HG03520 (cell line): ENCODE measurements around the gene ZBTB16.

Source experiments
- ATAC-seq: cut with Tn5 transposase; IDR thresholded peaks from one replicate; pipeline ENCODE4 v1.9.1; 2021; ENCODE audit warnings: mild to moderate bottlenecking, moderate library complexity; ENCODE audit not compliant: unreplicated experiment

The ZBTB16 gene

GRCh38 chr11:114129699-114130098, 70.2 kb downstream of the ZBTB16 start:
- ATAC-seq, result no peak

DNA sequence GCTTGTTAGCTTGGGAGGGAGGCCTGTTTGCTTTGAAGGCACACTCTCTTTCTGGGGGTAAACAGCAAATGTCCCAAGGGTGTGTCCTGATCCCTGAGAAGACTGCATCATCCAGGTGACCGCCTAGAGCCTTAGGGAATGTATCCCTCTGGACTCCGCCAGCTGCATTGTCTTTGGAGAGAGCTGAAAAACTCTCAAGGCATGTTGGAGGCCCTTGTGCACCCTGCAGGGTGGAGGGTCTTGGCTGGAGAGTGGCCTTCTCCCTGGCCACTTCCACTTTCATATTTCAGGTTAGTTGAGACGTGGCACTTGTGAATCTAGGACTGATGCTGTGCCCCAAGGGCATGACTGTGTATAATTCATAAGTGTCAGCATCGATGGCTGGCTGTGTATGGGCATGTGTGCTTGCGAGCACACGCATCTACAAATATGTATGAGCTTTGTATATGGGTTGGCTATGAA, 70.6 kb downstream of the ZBTB16 start:
- ATAC-seq, result no peak

DNA sequence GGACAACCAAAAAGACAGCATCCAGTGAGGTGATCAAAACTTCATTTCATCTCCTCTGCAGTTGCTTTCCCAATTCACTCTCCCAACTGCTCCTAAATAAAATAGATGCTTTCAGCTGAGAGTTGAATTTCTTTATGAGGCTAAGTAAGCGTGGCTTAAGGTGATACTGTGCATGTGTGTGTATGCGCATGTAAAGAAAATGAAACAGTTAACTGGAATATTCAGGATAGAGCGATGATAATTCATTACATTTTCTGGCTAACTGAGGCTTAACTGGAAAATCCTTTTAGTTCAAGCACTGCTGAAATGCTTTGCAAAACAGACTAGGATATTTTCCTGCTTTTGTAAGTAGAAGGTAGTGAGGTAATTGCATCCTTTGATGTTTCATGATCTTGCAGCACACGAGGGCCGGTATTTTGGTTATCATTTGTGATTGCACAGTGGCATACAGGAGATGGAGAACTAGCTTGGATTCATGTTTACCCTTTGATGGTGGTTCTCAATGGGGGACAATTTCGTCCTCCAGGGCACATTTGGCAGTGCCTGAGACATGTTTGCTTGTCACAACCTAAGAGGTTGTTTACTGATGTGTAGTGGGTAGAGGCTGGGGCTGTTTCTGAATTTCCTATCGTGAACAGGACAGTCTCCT, 71.2 kb downstream of the ZBTB16 start:
- no peak for ATAC-seq

DNA sequence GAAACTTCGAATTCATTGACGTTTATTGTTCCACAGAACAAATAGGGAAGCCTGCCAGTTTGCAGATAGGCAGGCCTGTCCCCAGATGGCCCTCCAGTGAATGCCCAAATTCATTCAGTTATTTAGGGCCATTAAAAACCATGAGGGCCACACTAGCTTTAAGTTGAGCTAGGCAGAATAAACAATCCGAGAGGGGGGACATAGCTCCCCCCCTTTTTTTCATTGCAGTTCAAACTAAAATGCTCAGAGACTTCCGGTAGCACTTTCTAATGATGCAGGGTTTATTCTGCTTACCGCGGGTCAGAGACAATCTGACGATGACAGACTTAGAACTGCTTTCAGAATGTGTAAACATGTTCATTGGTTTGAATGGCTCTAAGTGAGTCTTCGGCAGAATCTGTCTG, 72.0 kb downstream of the ZBTB16 start:
- no peak for ATAC-seq

- ATAC-seq, result no peak
Observed at GRCh38 chr11:114132417-114132816, 72.9 kb downstream of the ZBTB16 start.

- ATAC-seq, result no peak
Observed at GRCh38 chr11:114132944-114133394, 73.5 kb downstream of the ZBTB16 start.

DNA sequence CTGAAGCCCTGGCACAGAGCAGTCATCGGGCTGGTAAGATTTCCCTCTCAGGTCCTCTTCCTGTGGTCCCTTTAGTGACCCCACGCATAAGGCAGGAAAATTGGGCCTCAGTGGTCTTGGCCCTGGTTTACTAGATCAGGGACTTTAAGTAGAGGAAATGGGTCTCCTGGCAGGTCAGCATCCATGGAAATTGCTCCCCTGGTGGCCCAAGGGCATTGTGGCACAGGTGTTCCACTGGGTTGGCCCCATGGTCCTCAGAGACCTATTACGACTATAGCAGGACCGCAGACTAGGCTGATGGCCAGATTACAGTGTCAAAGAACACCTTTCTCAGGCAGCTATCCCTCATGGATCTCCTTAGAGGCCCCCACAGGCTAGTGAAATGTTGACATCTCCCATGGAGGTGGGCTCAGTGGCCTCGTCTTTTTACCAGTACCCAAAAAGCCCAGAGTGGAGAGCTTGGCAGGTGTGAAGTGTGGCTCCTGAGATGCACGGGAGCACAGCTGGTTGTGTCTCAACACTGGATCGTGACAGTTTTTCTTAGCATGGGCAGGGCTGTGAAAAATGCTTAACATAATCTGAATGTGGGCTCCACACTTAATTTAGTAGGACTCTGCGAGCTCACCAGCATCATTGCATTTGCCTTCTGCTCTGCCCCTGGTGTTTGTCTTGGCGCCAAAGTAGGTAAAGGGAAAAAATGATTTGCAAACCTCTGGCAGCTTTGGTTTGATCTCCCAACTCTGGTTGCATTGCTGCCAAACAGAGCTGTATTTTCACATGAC, 74.2 kb downstream of the ZBTB16 start:
- ATAC-seq, result no peak

GRCh38 chr11:114134870-114135269, 75.4 kb downstream of the ZBTB16 start:
- no peak for ATAC-seq

DNA sequence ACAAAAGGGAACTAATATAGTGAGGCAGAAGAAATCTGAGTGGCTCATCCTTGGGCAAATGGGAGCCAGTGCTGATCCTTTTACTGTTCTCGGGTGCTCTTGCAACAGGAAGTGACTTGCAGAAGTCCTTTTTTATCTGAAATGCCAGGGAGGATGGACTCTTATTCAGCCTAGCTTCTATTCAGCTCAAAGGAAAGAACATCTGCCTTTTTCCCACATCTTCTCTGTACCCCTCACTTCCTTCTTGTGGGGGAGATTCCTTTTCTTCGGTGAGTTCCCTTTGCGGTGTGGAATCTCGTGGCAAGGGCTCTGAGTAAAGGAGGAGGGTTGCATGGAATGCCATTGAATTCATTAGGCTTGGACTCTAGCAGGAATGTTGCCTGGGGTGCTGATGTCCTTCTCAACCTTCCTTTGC, 76.2 kb downstream of the ZBTB16 start:
- no peak for ATAC-seq

GRCh38 chr11:114136686-114137640, 77.5 kb downstream of the ZBTB16 start:
- no peak for ATAC-seq

GRCh38 chr11:114137838-114138237, 78.3 kb downstream of the ZBTB16 start:
- ATAC-seq, result no peak

DNA sequence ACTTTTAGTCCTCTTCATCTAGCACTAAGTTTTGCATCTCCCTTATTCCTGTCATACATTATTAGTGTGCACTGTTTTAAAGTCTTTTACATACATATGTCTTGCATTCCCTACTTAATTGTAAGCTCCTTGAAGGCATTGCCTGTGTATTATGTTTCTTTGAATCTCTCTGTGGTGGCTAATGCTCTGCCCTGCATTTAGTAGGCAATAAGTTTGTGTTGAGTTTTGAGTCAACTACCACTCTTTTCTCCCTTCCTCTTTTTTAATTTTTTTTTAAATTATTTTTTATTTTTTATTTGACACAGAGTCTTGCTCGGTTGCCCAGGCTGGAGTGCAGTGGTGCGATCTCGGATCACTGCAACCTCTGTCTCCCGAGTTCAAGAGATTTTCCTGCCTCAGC, 78.9 kb downstream of the ZBTB16 start:
- ATAC-seq, result no peak

DNA sequence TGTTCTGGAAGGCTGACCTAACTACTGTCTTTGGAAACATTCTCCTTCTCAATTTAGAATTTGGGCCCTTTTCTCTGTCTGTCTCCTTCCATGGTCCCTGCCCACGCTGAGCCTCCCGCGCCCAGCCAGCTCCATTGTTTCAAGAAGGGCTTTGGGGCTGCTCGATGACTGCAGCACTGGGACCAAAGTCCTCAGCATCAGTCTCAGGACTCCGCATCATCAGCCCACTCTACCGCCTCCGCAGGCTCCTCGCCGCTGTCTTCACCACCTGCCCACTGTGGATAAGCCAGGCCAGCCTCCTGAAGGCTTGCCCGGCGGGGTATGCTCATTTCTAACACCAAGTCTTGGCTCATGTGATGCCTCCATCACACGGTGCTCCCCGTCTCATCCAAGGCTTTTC, 81.3 kb downstream of the ZBTB16 start:
- no peak for ATAC-seq

GRCh38 chr11:114141863-114142580, 82.5 kb downstream of the ZBTB16 start:
- no peak for ATAC-seq

DNA sequence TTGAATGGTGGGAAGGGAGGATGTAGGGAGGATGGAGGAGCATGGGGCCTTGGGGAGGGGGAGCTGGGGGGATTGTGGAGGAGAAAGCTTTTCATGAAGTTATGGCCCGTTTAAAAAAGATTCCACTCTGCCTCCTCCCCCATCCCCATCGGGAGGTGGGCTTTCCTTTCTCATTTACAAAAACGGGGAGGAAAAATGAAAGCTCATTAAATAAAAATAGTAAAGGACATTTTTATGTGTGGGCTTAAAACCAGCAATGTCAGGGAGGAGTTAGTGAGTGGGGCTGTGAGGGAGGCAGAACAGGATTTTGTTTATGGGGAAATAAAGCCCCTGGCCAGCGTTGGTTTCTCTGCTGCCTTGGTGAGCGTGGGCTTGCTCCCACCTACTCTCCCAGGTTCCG, 83.2 kb downstream of the ZBTB16 start:
- no peak for ATAC-seq

DNA sequence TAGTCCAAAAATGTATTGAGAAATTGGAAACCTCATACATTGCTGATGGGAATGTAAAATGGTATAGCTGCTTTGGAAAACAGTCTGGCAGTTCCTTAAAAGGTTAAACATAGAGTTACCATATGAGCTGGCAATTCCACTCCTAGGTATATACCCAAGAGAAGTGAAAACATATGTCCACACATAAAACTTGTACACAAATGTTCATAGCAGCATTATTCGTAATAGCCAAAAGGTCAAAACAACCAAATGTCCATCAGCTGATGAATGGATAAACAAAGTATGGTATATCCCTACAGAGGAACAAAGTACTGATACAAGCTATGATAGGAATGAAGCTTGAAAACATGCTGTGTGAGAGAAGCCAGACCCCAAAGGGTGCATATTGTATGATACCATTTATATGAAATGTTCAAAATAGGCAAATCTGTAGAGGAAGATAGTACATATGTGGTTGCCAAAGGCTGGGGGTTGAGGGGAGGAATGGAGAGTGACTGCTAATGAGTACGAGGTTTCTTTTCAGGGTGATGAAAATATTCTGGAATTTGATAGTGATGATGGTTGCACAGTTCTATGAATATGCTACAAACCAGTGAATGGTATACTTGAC, 85.8 kb downstream of the ZBTB16 start:
- ATAC-seq, result no peak

DNA sequence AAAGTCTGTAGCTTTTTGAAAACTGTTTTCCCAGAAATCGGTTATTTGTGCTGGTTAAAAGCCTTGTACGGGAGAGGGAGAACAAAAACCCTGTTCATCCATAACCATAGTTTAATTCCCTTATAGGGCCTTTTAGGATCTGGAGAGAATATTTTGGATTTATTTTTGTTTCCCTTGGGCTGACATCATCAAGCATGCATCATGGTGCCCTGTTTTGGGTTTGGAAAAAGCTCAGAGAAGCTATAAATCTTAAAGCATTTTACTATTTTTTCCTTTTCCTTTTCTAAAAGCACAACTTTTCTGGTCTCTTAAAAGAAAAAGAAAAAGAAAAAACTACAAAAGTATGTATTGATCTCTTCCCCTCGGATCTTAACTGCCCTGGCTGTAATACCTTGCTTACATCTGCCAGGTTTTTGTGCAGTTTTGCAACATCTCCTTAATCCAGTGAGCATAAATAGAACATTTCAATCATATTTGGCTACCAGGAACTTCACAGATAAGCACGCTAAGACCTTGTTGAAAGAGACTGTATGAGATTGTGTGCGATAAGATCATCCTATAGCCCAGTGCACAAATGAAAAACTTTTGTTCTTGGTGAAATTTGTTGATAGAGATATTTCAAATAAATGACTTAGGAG, 88.0 kb downstream of the ZBTB16 start:
- ATAC-seq, result no peak

- no peak for ATAC-seq
Observed at GRCh38 chr11:114148013-114148382, 88.5 kb downstream of the ZBTB16 start.

DNA sequence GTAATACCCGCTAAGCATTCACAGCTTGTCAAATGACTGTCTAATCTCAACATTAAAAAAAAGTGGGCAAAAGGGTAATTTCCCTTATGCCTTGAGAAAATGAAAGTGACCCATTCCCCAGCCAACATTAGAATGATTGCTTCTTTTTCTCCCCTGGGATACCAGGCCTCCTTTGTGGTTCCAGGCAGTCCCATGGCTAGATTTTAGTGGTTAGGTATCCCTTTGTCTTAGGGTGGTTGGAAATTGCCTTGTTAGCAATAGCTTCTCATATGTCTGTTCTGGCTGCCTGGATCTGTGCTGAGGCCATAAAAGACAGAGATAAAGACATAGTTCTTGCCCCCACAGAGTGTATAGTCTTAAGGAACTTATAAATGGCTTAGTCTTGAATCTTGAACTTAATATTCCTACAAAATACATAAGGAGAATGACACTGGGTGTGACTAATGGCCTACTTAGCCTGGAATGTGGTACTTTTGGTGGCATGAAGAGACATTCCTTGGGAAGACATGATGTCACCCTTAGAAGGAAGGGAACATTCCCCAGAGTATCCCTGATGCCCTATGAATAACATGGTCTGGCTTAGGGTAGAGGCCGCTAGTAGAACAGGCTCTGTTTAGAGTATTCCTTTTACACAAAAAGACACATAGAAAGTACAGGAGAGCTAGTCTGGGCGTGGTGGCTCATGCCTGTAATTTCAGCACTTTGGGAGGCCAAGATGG, 90.3 kb downstream of the ZBTB16 start:
- ATAC-seq, result no peak
